Natural killer cell treated with Interleukin-12 subunit alpha and Interleukin-12 subunit beta and Interleukin-15 and Interleukin-18, amount 100 ng/mL, for 72 hours (primary cell): Measurements from ENCODE around the gene GOLT1A. TPM values are rescaled to one million over a fixed set of nuclear protein-coding genes. Genes with fewer than 3 reads are reported as not detected.
"Not testable (repeated sequence)": the region's sequence is repeated elsewhere in the genome, so short reads cannot be mapped to it uniquely, and the experiment has no call there.

ENCODE experiments used
- ATAC-seq, 2 donors: fragments of 150-1000 bp; cut with Tn5 transposase in 1 of 2; sonication (Bioruptor Pico), chemical (Tn5 transposase) in 1 of 2; 2 replicates each; pipeline ENCODE4 v1.10.0; 2021
- DNase-seq: peaks from one replicate; pipeline ENCODE4 v3.0.0; 2022; ENCODE audit warnings: low spot score
- H3K27ac Mint-ChIP-seq, 2 donors: 1 replicate in 1 of 2; 2 replicates in 1 of 2; pipeline ENCODE4 v1.8.0; 2022; ENCODE audit warnings: mixed read lengths in 2 of 2, mild to moderate bottlenecking in 1 of 2, moderate library complexity in 1 of 2
- H3K27me3 Mint-ChIP-seq, 2 donors: 1 replicate in 1 of 2; 2 replicates in 1 of 2; pipeline ENCODE4 v1.8.0; 2022; ENCODE audit warnings: mixed read lengths in 2 of 2
- H3K36me3 Mint-ChIP-seq: one replicate; pipeline ENCODE4 v1.8.0; 2022; ENCODE audit warnings: mixed read lengths
- H3K4me1 Mint-ChIP-seq, 2 donors: 1 replicate in 1 of 2; 2 replicates in 1 of 2; pipeline ENCODE4 v1.8.0; 2022; ENCODE audit warnings: low read depth in 2 of 2, mixed read lengths in 2 of 2, mild to moderate bottlenecking in 1 of 2
- H3K4me3 Mint-ChIP-seq: one replicate; pipeline ENCODE4 v1.8.0; 2022; ENCODE audit warnings: mixed read lengths
- H3K9me3 Mint-ChIP-seq: 2 replicates; pipeline ENCODE4 v1.8.0; 2022; ENCODE audit warnings: mixed read lengths
- total RNA-seq, 2 donors: library from RNA; stranded (reverse); gene quantifications; one replicate each; pipeline ENCODE4 v1.2.3, GENCODE V29; 2022

Gene GOLT1A
- total RNA-seq, 2 donors from 2014 or later: not detected

- ATAC-seq, H3K4me1 Mint-ChIP-seq, H3K9me3 Mint-ChIP-seq, H3K27ac Mint-ChIP-seq, DNase-seq, H3K36me3 Mint-ChIP-seq, H3K4me3 Mint-ChIP-seq: not testable (repeated sequence)
- peaks cover 6 to 11% of the 10 kb centered on the region in 2 donors for H3K27me3 Mint-ChIP-seq
Observed at GRCh38 chr1:204237515-204237914, 23.7 kb upstream of the GOLT1A start.

GRCh38 chr1:204232526-204232925, 18.7 kb upstream of the GOLT1A start:
- no peaks in the 10 kb centered on the region for H3K9me3 Mint-ChIP-seq
- peaks cover 6% of the 10 kb centered on the region in 2 donors for H3K27me3 Mint-ChIP-seq
- no peak overlapping the region for H3K27ac Mint-ChIP-seq
- H3K4me1 Mint-ChIP-seq: no peaks in the 10 kb centered on the region
- no peak overlapping the region for H3K4me3 Mint-ChIP-seq
- no peak for DNase-seq
- H3K36me3 Mint-ChIP-seq: no peaks in the 10 kb centered on the region
- no peak for ATAC-seq

GRCh38 chr1:204230211-204230610, 16.4 kb upstream of the GOLT1A start:
- no peaks in the 10 kb centered on the region for H3K9me3 Mint-ChIP-seq
- no peak overlapping the region for H3K27ac Mint-ChIP-seq
- no peaks in the 10 kb centered on the region for H3K36me3 Mint-ChIP-seq
- H3K4me3 Mint-ChIP-seq: no peak overlapping the region
- H3K27me3 Mint-ChIP-seq: no peaks in the 10 kb centered on the region
- no peaks in the 10 kb centered on the region for H3K4me1 Mint-ChIP-seq
- DNase-seq (no peak), ATAC-seq (no peak)

- no peak for ATAC-seq
- Mint-ChIP-seq H3K36me3 (no peaks in the 10 kb centered on the region), H3K9me3 (no peaks in the 10 kb centered on the region), H3K27ac (no peak overlapping the region), H3K4me1 (no peaks in the 10 kb centered on the region), H3K4me3 (no peak overlapping the region), H3K27me3 (no peaks in the 10 kb centered on the region)
- DNase-seq: no peak
Observed at GRCh38 chr1:204228896-204229295, 15.1 kb upstream of the GOLT1A start.

- no peaks in the 10 kb centered on the region for H3K4me1 Mint-ChIP-seq
- peak in 1 of 2 donors; percentile 11 for ATAC-seq
- no peak for DNase-seq
- H3K9me3 Mint-ChIP-seq: no peaks in the 10 kb centered on the region
- H3K36me3 Mint-ChIP-seq: no peaks in the 10 kb centered on the region
- no peak overlapping the region for H3K27ac Mint-ChIP-seq
- H3K27me3 Mint-ChIP-seq: no peaks in the 10 kb centered on the region
- H3K4me3 Mint-ChIP-seq: no peak overlapping the region
Observed at GRCh38 chr1:204227996-204228785, 14.4 kb upstream of the GOLT1A start.

GRCh38 chr1:204227351-204227750, 13.6 kb upstream of the GOLT1A start:
- Mint-ChIP-seq H3K27ac (no peak overlapping the region), H3K27me3 (no peaks in the 10 kb centered on the region), H3K4me1 (no peaks in the 10 kb centered on the region), H3K9me3 (no peaks in the 10 kb centered on the region), H3K4me3 (no peak overlapping the region), H3K36me3 (no peaks in the 10 kb centered on the region)
- no peak for DNase-seq
- no peak for ATAC-seq

- Mint-ChIP-seq H3K4me1 (no peaks in the 10 kb centered on the region), H3K9me3 (no peaks in the 10 kb centered on the region), H3K27me3 (no peaks in the 10 kb centered on the region), H3K36me3 (no peaks in the 10 kb centered on the region), H3K4me3 (no peak overlapping the region), H3K27ac (no peak overlapping the region)
- DNase-seq (no peak), ATAC-seq (peak in 1 of 2 donors; percentile 43)
Observed at GRCh38 chr1:204225841-204226735, 12.3 kb upstream of the GOLT1A start.

GRCh38 chr1:204224655-204225054, 10.9 kb upstream of the GOLT1A start:
- Mint-ChIP-seq H3K27ac (no peak overlapping the region), H3K4me1 (no peaks in the 10 kb centered on the region), H3K9me3 (no peaks in the 10 kb centered on the region), H3K36me3 (no peaks in the 10 kb centered on the region), H3K4me3 (no peak overlapping the region), H3K27me3 (no peaks in the 10 kb centered on the region)
- ATAC-seq (no peak), DNase-seq (no peak)

GRCh38 chr1:204223129-204223860, 9.5 kb upstream of the GOLT1A start:
- no peak for ATAC-seq
- H3K4me3 Mint-ChIP-seq: no peak overlapping the region
- H3K27ac Mint-ChIP-seq: no peak overlapping the region
- H3K27me3 Mint-ChIP-seq: no peaks in the 10 kb centered on the region
- H3K9me3 Mint-ChIP-seq: no peaks in the 10 kb centered on the region
- H3K4me1 Mint-ChIP-seq: peaks cover 0 to 4% of the 10 kb centered on the region in 2 donors
- no peaks in the 10 kb centered on the region for H3K36me3 Mint-ChIP-seq
- no peak for DNase-seq

- Mint-ChIP-seq H3K9me3 (no peaks in the 10 kb centered on the region), H3K36me3 (no peaks in the 10 kb centered on the region), H3K27me3 (peaks cover 0 to 2% of the 10 kb centered on the region in 2 donors), H3K27ac (no peak overlapping the region), H3K4me3 (no peak overlapping the region), H3K4me1 (peaks cover 0 to 4% of the 10 kb centered on the region in 2 donors)
- no peak for ATAC-seq
- no peak for DNase-seq
Observed at GRCh38 chr1:204222764-204223055, 8.9 kb upstream of the GOLT1A start.

GRCh38 chr1:204222006-204222763, 8.4 kb upstream of the GOLT1A start:
- H3K27me3 Mint-ChIP-seq: peaks cover 0 to 2% of the 10 kb centered on the region in 2 donors
- no peaks in the 10 kb centered on the region for H3K9me3 Mint-ChIP-seq
- peaks cover 0 to 4% of the 10 kb centered on the region in 2 donors for H3K4me1 Mint-ChIP-seq
- no peak overlapping the region for H3K4me3 Mint-ChIP-seq
- H3K27ac Mint-ChIP-seq: no peak overlapping the region
- no peak for ATAC-seq
- no peaks in the 10 kb centered on the region for H3K36me3 Mint-ChIP-seq
- DNase-seq: no peak

GRCh38 chr1:204221271-204221670, 7.5 kb upstream of the GOLT1A start:
- no peaks in the 10 kb centered on the region for H3K9me3 Mint-ChIP-seq
- no peak overlapping the region for H3K4me3 Mint-ChIP-seq
- peaks cover 0 to 2% of the 10 kb centered on the region in 2 donors for H3K27me3 Mint-ChIP-seq
- no peaks in the 10 kb centered on the region for H3K36me3 Mint-ChIP-seq
- no peak for ATAC-seq
- peaks cover 0 to 4% of the 10 kb centered on the region in 2 donors for H3K4me1 Mint-ChIP-seq
- DNase-seq: no peak
- no peak overlapping the region for H3K27ac Mint-ChIP-seq

- Mint-ChIP-seq H3K9me3 (no peaks in the 10 kb centered on the region), H3K36me3 (no peaks in the 10 kb centered on the region), H3K27ac (no peak overlapping the region), H3K4me1 (peaks cover 0 to 4% of the 10 kb centered on the region in 2 donors), H3K27me3 (peaks cover 0 to 2% of the 10 kb centered on the region in 2 donors), H3K4me3 (no peak overlapping the region)
- DNase-seq (no peak), ATAC-seq (no peak)
Observed at GRCh38 chr1:204219971-204220616, 6.3 kb upstream of the GOLT1A start.
